Measurements from ENCODE around the gene RAET1G. TPM values are rescaled to one million over a fixed set of nuclear protein-coding genes. Genes with fewer than 3 reads are reported as not detected.
"Not testable (repeated sequence)": the region's sequence is repeated elsewhere in the genome, so short reads cannot be mapped to it uniquely, and the experiment has no call there.

The RAET1G gene
- polyA plus RNA-seq, 1 donor from 2014 or later, result not detected

- H3K4me3 Mint-ChIP-seq, H3K36me3 Mint-ChIP-seq, H3K9me3 Mint-ChIP-seq, H3K27ac Mint-ChIP-seq: not testable (repeated sequence)
- H3K4me1 Mint-ChIP-seq, result peaks cover 7 to 13% (median 9%) of the 10 kb centered on the region in 3 donors
- H3K27me3 Mint-ChIP-seq, result peaks cover 36% of the 10 kb centered on the region
Observed at GRCh38 chr6:149945276-149945675, 22.4 kb upstream of the RAET1G start.

- H3K36me3 Mint-ChIP-seq, H3K9me3 Mint-ChIP-seq: not testable (repeated sequence)
- Mint-ChIP-seq H3K27ac (peak overlapping the region in 1 of 3 donors; percentile 44), H3K4me3 (peak overlapping the region in 3 of 4 donors; percentile 41 to 75 (median 44)), H3K4me1 (peaks cover 12 to 27% (median 18%) of the 10 kb centered on the region in 3 donors), H3K27me3 (peaks cover 43% of the 10 kb centered on the region)
Observed at GRCh38 chr6:149943321-149943720, 20.4 kb upstream of the RAET1G start.

- no peaks in the 10 kb centered on the region for H3K9me3 Mint-ChIP-seq
- peak overlapping the region; percentile 38 to 53 (median 42) for H3K27ac Mint-ChIP-seq
- H3K27me3 Mint-ChIP-seq, result peaks cover 45% of the 10 kb centered on the region
- peaks cover 12 to 27% (median 18%) of the 10 kb centered on the region in 3 donors for H3K4me1 Mint-ChIP-seq
- peak overlapping the region; percentile 75 to 95 (median 88) for H3K4me3 Mint-ChIP-seq
- H3K36me3 Mint-ChIP-seq, result no peaks in the 10 kb centered on the region
Observed at GRCh38 chr6:149942461-149942829, 19.5 kb upstream of the RAET1G start.

- Mint-ChIP-seq H3K27me3 (peaks cover 51% of the 10 kb centered on the region), H3K36me3 (no peaks in the 10 kb centered on the region), H3K27ac (peak within 1 kb of the TSS; percentile 65 to 97 (median 83)), H3K9me3 (no peaks in the 10 kb centered on the region), H3K4me1 (peaks cover 12 to 27% (median 18%) of the 10 kb centered on the region in 3 donors), H3K4me3 (peak within 1 kb of the TSS; percentile 85 to 95 (median 93))
Observed at GRCh38 chr6:149941583-149942460, 18.9 kb upstream of the RAET1G start, which contains the start of gene ULBP2. TSS of gene ULBP2 (plus strand) at chr6:149942014. CDS start at chr6:149942073, 59 bp downstream.

- H3K9me3 Mint-ChIP-seq, result no peaks in the 10 kb centered on the region
- peak overlapping the region in 2 of 3 donors; percentile 87 to 97 for H3K27ac Mint-ChIP-seq
- H3K4me1 Mint-ChIP-seq, result peaks cover 12 to 27% (median 18%) of the 10 kb centered on the region in 3 donors
- H3K36me3 Mint-ChIP-seq, result no peaks in the 10 kb centered on the region
- peaks cover 57% of the 10 kb centered on the region for H3K27me3 Mint-ChIP-seq
- peak overlapping the region in 2 of 4 donors; percentile 70 to 94 for H3K4me3 Mint-ChIP-seq
Observed at GRCh38 chr6:149940672-149940982, 17.7 kb upstream of the RAET1G start.

- peak overlapping the region in 3 of 4 donors; percentile 70 to 94 (median 81) for H3K4me3 Mint-ChIP-seq
- H3K9me3 Mint-ChIP-seq, result no peaks in the 10 kb centered on the region
- H3K36me3 Mint-ChIP-seq, result no peaks in the 10 kb centered on the region
- peaks cover 62% of the 10 kb centered on the region for H3K27me3 Mint-ChIP-seq
- H3K27ac Mint-ChIP-seq, result peak overlapping the region; percentile 95 to 98 (median 97)
- peaks cover 11 to 27% (median 18%) of the 10 kb centered on the region in 3 donors for H3K4me1 Mint-ChIP-seq
Observed at GRCh38 chr6:149939909-149940671, 17.2 kb upstream of the RAET1G start.

- H3K27me3 Mint-ChIP-seq, result peaks cover 70% of the 10 kb centered on the region
- H3K9me3 Mint-ChIP-seq, result no peaks in the 10 kb centered on the region
- peaks cover 11 to 27% (median 18%) of the 10 kb centered on the region in 3 donors for H3K4me1 Mint-ChIP-seq
Observed at GRCh38 chr6:149939356-149939648, 16.4 kb upstream of the RAET1G start.

GRCh38 chr6:149938571-149939355, 15.8 kb upstream of the RAET1G start:
- H3K36me3 Mint-ChIP-seq, result no peaks in the 10 kb centered on the region
- peak overlapping the region; percentile 69 to 91 (median 88) for H3K4me3 Mint-ChIP-seq
- H3K27me3 Mint-ChIP-seq, result peaks cover 74% of the 10 kb centered on the region
- H3K4me1 Mint-ChIP-seq, result peaks cover 11 to 27% (median 20%) of the 10 kb centered on the region in 3 donors
- peak overlapping the region; percentile 95 to 98 (median 97) for H3K27ac Mint-ChIP-seq
- H3K9me3 Mint-ChIP-seq, result no peaks in the 10 kb centered on the region

More at GRCh38 chr6:149939356-149939648, 16.4 kb upstream of the RAET1G start:
- H3K36me3 Mint-ChIP-seq, result no peaks in the 10 kb centered on the region
- H3K4me3 Mint-ChIP-seq, result peak overlapping the region; percentile 69 to 91 (median 88)
- peak overlapping the region; percentile 95 to 98 (median 97) for H3K27ac Mint-ChIP-seq

- Mint-ChIP-seq H3K4me1 (peaks cover 11 to 23% (median 20%) of the 10 kb centered on the region in 3 donors), H3K27me3 (peaks cover 80% of the 10 kb centered on the region), H3K4me3 (peak overlapping the region in 3 of 4 donors; percentile 86 to 91 (median 89)), H3K27ac (peak overlapping the region; percentile 95 to 98 (median 97))
- not testable (repeated sequence) for H3K36me3 Mint-ChIP-seq, H3K9me3 Mint-ChIP-seq
Observed at GRCh38 chr6:149938013-149938570, 15.2 kb upstream of the RAET1G start.

GRCh38 chr6:149936743-149937142, 13.8 kb upstream of the RAET1G start:
- no peaks in the 10 kb centered on the region for H3K9me3 Mint-ChIP-seq
- peak overlapping the region in 2 of 3 donors; percentile 34 to 98 for H3K27ac Mint-ChIP-seq
- peak overlapping the region in 2 of 4 donors; percentile 13 to 34 for H3K4me3 Mint-ChIP-seq
- peaks cover 80% of the 10 kb centered on the region for H3K27me3 Mint-ChIP-seq
- H3K4me1 Mint-ChIP-seq, result peaks cover 8 to 22% (median 17%) of the 10 kb centered on the region in 3 donors
- no peaks in the 10 kb centered on the region for H3K36me3 Mint-ChIP-seq

- Mint-ChIP-seq H3K9me3 (no peaks in the 10 kb centered on the region), H3K36me3 (no peaks in the 10 kb centered on the region), H3K4me3 (no peak overlapping the region), H3K27ac (no peak overlapping the region), H3K4me1 (peaks cover 4 to 18% (median 14%) of the 10 kb centered on the region in 3 donors), H3K27me3 (peaks cover 77% of the 10 kb centered on the region)
Observed at GRCh38 chr6:149935668-149936067, 12.7 kb upstream of the RAET1G start.

GRCh38 chr6:149935246-149935645, 12.3 kb upstream of the RAET1G start:
- H3K4me1 Mint-ChIP-seq, result peaks cover 4 to 14% (median 11%) of the 10 kb centered on the region in 3 donors
- H3K27me3 Mint-ChIP-seq, result peaks cover 76% of the 10 kb centered on the region
- no peak overlapping the region for H3K27ac Mint-ChIP-seq
- H3K4me3 Mint-ChIP-seq, result no peak overlapping the region
- H3K36me3 Mint-ChIP-seq, result no peaks in the 10 kb centered on the region
- H3K9me3 Mint-ChIP-seq, result no peaks in the 10 kb centered on the region

- Mint-ChIP-seq H3K27ac (peak overlapping the region in 1 of 3 donors; percentile 12), H3K4me3 (peak overlapping the region in 1 of 4 donors; percentile 2), H3K9me3 (no peaks in the 10 kb centered on the region), H3K27me3 (peaks cover 74% of the 10 kb centered on the region), H3K36me3 (no peaks in the 10 kb centered on the region), H3K4me1 (peaks cover 4 to 9% (median 8%) of the 10 kb centered on the region in 3 donors)
Observed at GRCh38 chr6:149934249-149935156, 11.6 kb upstream of the RAET1G start.
